NAMALWA (cell line): ENCODE results near the gene TFAP2C.

Experiments
- DNase-seq: peaks from one replicate; pipeline ENCODE4 v3.0.0-alpha.2; 2015; ENCODE audit warnings: low spot score

The TFAP2C gene

GRCh38 chr20:56628873-56629463 lies at the start of gene TFAP2C:
TSS of gene TFAP2C (plus strand) at chr20:56629306. CDS start at chr20:56629545, 239 bp downstream.
- no peak for DNase-seq

- DNase-seq, result no peak
Measured at GRCh38 chr20:56580226-56580625, 48.9 kb upstream of the TFAP2C start.

- DNase-seq, result no peak
Measured at GRCh38 chr20:56581701-56582100, 47.4 kb upstream of the TFAP2C start.

- no peak for DNase-seq
Measured at GRCh38 chr20:56582542-56582941, 46.6 kb upstream of the TFAP2C start.

GRCh38 chr20:56584916-56585315 lies 44.2 kb upstream of the TFAP2C start:
- no peak for DNase-seq

GRCh38 chr20:56587307-56588041 lies 41.6 kb upstream of the TFAP2C start:
- no peak for DNase-seq

- no peak for DNase-seq
Measured at GRCh38 chr20:56588996-56589395, 40.1 kb upstream of the TFAP2C start.

- DNase-seq, result no peak
Measured at GRCh38 chr20:56589633-56590032, 39.5 kb upstream of the TFAP2C start.

- DNase-seq, result no peak
Measured at GRCh38 chr20:56590888-56591287, 38.2 kb upstream of the TFAP2C start.

- no peak for DNase-seq
Measured at GRCh38 chr20:56592211-56592610, 36.9 kb upstream of the TFAP2C start.

GRCh38 chr20:56592817-56593216 lies 36.3 kb upstream of the TFAP2C start:
- no peak for DNase-seq

GRCh38 chr20:56595746-56596475 lies 33.2 kb upstream of the TFAP2C start:
- DNase-seq, result no peak

GRCh38 chr20:56601166-56601565 lies 27.9 kb upstream of the TFAP2C start:
- DNase-seq, result no peak

- DNase-seq, result no peak
Measured at GRCh38 chr20:56604673-56605072, 24.4 kb upstream of the TFAP2C start.

- no peak for DNase-seq
Measured at GRCh38 chr20:56605261-56605996, 23.7 kb upstream of the TFAP2C start.

GRCh38 chr20:56606174-56606945 lies 22.7 kb upstream of the TFAP2C start:
- DNase-seq, result no peak

GRCh38 chr20:56607061-56607704 lies 21.9 kb upstream of the TFAP2C start:
- DNase-seq, result no peak

GRCh38 chr20:56608376-56608775 lies 20.7 kb upstream of the TFAP2C start:
- no peak for DNase-seq

GRCh38 chr20:56609321-56609720 lies 19.8 kb upstream of the TFAP2C start:
- no peak for DNase-seq

- DNase-seq, result no peak
Measured at GRCh38 chr20:56610098-56610497, 19.0 kb upstream of the TFAP2C start.

- DNase-seq, result no peak
Measured at GRCh38 chr20:56614196-56614595, 14.9 kb upstream of the TFAP2C start.
